ENCODE data around the gene STK33.

Gene STK33

GRCh38 chr11:8357505-8357888 lies 236.5 kb downstream of the STK33 start:
- H3K4me3 ChIP-seq: no peak overlapping the region
- no peak for TF ChIP-seq CTCF (IDR thresholded peaks at IDR 0.05)
- DNase-seq (ENCODE audit: low spot score): no peak
- no peak overlapping the region for H3K27ac ChIP-seq

- no peak overlapping the region for H3K27ac ChIP-seq
- no peak for DNase-seq (ENCODE audit: low spot score)
- no peak for TF ChIP-seq CTCF (IDR thresholded peaks at IDR 0.05)
These were observed 237.1 kb downstream of the STK33 start for GRCh38 chr11:8356721-8357504.

GRCh38 chr11:8356216-8356615 lies 237.8 kb downstream of the STK33 start:
- no peak overlapping the region for H3K27ac ChIP-seq
- DNase-seq (ENCODE audit: low spot score): no peak
- no peak for TF ChIP-seq CTCF (IDR thresholded peaks at IDR 0.05)
- H3K4me3 ChIP-seq: no peak overlapping the region

More at GRCh38 chr11:8356721-8357504, 237.1 kb downstream of the STK33 start:
- H3K4me3 ChIP-seq: no peak overlapping the region

GRCh38 chr11:8355416-8355742 lies 238.6 kb downstream of the STK33 start:
- no peak overlapping the region for H3K27ac ChIP-seq
- H3K4me3 ChIP-seq: no peak overlapping the region
- TF ChIP-seq CTCF (IDR thresholded peaks at IDR 0.05): no peak
- no peak for DNase-seq (ENCODE audit: low spot score)

GRCh38 chr11:8354622-8355415 lies 239.2 kb downstream of the STK33 start:
- H3K27ac ChIP-seq: no peak overlapping the region
- peak overlapping the region; percentile 42 for H3K4me3 ChIP-seq
- DNase-seq (ENCODE audit: low spot score): no peak
- no peak for TF ChIP-seq CTCF (IDR thresholded peaks at IDR 0.05)

- no peak for TF ChIP-seq CTCF (IDR thresholded peaks at IDR 0.05)
- DNase-seq (ENCODE audit: low spot score): no peak
- Histone ChIP-seq H3K4me3 (no peak overlapping the region), H3K27ac (no peak overlapping the region)
These were observed 241.0 kb downstream of the STK33 start for GRCh38 chr11:8352876-8353505.
